Cerebellar nuclear complex (tissue), 1 donor: ENCODE results near the gene SATL1.
"Not testable (repeated sequence)": the region's sequence is repeated elsewhere in the genome, so short reads cannot be mapped to it uniquely, and the experiment has no call there.

Experiments
- DNase-seq, 2 experiments: peaks; one replicate each; lab custom pipeline; 2025; lab: John Stamatoyannopoulos, UW

SATL1 gene, protein sequence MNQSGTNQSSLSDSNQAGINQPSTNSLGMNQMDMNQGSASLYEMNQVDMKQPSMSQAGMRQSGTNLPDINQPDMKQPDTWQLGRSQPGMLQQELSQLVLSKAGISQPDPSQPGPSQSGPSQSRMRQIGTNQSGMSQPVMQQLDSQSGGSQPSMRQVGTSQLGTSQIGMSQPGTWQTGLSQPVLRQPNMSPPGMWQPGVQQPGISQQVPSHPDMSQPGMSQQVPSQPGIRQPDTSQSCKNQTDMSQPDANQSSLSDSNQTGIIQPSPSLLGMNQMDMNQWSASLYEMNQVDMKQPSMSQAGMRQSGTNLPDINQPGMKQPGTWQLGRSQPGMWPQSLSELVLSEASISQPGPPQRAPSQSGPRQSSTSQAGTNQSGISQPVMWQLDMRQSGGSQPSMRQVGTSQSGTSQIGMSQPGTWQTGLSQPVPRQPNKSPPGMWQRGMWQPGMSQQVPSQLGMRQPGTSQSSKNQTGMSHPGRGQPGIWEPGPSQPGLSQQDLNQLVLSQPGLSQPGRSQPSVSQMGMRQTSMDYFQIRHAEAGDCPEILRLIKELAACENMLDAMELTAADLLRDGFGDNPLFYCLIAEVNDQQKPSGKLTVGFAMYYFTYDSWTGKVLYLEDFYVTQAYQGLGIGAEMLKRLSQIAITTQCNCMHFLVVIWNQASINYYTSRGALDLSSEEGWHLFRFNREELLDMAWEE

DNA sequence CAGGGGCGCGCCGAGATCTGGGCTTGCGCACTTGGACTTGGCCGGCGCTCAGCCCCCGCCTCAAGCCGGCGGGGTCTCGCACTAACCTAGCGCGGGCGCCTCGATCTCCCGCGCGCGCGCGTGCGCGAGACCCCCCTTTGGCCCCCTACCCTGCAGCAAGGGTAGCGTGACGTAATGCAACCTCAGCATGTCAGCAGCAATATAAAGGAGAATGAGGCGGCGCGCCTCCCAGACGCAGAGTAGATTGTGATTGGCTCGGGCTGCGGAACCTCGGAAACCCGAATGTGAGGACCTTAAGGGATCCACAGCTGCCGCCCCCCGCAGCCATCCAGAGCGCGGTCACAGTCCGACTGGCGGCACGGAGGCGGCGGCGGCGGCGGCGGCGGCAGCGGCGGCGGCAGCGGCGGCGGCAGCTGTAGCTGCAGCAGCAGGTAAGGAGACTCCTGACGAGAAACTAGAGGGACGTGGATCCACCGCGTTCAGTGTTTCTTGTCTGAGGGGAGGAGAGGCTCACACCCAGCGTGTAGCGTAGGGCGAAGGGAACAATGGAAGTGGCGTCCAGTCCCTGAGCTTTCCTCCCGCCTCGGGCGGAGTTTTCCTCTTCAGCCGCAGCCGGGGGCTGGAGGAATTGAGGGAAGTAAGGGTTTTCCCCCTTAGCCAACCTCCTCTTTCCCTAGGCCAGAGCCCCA is at the start of gene SATL1, which contains the start of gene ZNF711:
TSS of gene SATL1 (minus strand) at position 19 of the 689 bp plus-strand sequence. CDS start 134,811 bp downstream, outside the sequence.
TSS of gene ZNF711 (plus strand) at position 231 of the 689 bp plus-strand sequence. CDS start 3,582 bp downstream, outside the sequence.
- DNase-seq: peak in 1 of 2 experiments; percentile 2

DNA sequence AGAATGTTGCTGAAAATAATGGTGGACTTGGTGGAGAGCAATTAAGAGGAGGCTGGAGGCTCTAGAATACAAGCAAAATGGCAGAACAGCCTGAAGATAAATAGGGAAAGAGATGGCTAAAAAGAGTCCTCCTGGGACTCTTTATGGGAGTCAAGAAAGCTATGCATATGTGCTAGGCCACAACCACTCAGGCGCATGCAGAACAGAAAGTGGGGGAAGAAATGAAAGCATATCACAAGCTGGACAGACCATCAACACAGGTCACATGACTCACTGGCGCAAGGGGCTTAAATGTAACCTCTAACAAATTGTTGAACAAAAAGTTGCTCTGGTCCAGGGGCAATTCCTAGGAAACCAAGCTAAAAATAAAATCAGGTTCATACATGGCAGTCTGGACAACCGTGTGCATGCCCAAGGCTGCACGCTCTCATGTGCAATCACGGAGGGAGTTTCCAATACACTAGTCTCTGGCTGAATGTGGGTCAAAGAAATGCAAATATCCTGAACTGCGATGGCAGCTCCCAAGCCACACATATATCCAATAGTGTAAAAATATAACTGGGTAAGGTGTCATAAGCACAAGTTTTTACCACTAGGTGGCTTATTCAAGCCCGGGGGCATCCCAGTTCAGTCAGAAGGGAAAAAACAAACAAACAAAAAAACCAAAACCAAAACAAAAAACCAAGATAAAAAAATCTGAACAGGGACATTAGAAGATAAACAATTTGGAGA is 45.6 kb upstream of the SATL1 start:
- no peak for DNase-seq

DNA sequence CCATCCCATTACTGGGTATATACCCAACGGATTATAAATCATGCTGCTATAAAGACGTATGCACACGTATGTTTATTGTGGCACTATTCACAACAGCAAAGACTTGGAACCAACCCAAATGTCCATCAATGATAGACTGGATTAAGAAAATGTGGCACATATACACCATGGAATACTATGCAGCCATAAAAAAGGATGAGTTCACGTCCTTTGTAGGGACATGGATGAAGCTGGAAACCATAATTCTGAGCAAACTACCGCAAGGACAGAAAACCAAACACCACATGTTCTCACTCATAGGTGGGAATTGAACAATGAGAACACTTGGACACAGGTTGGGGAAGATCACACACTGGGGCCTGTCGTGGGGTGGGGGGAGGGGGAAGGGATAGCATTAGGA is 41.7 kb upstream of the SATL1 start:
- not testable (repeated sequence) for DNase-seq

DNA sequence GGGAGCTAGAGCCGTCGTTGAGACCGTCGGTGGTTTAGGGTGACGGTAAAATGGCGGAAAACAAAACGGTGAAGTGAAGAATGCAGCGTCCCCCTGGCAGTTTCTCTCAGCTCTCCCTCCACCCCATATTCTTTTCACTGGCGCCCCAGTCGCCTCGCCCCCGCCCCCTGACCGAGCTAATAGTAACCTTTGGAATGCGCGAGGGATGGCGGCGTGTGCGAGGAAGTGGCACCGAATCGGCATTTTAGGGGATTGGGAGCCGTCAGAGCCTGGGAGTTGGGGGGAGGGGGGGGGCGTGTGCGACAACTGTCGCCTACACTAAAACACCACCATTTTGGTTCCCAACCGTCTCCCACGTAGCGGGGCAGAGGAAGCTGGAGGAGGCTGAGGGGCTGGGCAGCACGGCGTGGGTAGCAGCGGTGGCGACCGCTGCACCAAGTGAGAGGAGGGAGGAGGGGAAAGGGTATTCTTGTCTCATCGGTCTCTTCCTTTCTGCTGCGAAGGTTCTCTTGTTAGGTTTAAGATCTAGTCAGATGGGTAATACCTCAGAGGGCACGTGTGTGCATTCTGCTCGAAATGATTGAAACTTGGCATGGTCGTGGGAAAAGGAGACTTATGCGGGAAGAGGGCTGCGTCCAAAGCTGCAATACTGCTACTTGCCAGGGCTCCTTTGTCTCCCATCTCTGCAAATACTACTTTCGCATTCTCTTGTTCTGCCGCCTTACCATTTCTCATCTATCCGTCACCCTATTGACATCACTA is 1.1 kb upstream of the SATL1 start:
- no peak for DNase-seq

DNA sequence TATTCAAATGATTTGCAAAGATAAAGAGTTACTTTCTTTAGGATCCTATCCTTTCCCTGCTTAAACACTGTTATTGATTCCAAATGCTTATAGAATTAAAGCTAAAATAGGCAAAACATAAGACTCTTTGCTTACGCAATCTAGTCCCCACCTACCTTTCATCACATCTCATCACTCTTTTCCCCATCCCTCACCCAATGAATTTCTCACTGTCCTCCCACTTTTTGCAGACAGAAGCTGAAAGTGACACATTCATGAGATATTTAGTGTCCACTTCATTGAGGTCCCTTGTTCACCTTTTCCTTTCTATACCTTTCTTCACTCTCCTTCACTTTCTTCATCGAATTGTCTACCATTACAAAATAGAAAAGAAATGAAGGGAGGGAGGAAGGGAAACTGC is 424 bp downstream of the SATL1 start:
- no peak for DNase-seq

DNA sequence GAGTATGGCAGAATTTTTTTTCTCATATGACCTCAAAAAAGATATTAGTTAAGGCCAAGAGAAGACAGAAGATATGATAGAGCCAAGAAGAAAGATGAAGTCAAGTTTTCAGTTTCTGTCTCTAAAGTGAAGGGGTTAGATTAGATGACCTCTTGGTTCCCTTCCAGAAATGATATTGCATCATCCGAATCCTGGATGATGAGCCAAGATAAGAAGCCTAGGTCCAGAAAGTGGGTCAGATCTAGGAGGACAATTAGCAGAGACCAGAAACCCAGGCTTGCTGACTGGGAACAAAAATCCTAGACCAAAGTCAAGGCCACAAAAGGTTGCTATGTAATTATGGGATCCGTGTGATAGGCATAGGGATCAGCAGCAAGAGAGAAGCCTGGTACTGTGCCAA is 20.2 kb downstream of the SATL1 start:
- no peak for DNase-seq

GRCh38 chrX:85221361-85221760 is 22.2 kb downstream of the SATL1 start:
- no peak for DNase-seq

- no peak for DNase-seq
Measured at GRCh38 chrX:85215946-85216345, 27.6 kb downstream of the SATL1 start.

- DNase-seq: no peak
Measured at GRCh38 chrX:85213792-85214530, 29.6 kb downstream of the SATL1 start.

DNA sequence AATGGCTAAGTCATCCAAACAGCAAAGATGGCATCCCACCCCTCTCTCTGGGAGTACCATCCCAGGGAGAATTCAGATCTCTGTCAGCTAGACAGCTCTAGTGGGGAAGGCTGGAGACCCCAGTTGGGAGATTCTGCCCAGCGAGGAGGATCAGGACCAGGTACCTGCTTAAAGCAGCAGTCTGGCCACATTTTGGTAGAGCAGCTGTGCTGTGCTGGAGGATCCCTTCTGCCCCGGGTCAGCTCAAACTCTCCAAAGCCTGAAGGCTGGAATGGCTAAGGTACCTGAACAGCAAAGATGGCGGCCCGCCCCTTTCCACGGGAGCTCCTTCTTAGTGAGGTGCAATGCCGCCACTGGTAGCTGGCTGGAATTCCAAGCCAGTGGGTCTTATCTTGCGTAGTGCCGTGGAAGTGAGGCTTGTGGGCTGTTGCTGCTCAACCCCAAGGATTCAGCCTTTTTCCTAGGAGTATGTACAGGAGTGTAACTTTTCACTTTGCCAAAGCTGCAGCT is 40.1 kb downstream of the SATL1 start:
- DNase-seq: no peak

- DNase-seq: no peak
Measured at GRCh38 chrX:85196319-85196718, 47.3 kb downstream of the SATL1 start.

GRCh38 chrX:85159644-85160043 is 83.9 kb downstream of the SATL1 start:
- no peak for DNase-seq

- no peak for DNase-seq
Measured at GRCh38 chrX:85140964-85141363, 102.6 kb downstream of the SATL1 start.

- DNase-seq: no peak
Measured at GRCh38 chrX:85139422-85139821, 104.2 kb downstream of the SATL1 start.

DNA sequence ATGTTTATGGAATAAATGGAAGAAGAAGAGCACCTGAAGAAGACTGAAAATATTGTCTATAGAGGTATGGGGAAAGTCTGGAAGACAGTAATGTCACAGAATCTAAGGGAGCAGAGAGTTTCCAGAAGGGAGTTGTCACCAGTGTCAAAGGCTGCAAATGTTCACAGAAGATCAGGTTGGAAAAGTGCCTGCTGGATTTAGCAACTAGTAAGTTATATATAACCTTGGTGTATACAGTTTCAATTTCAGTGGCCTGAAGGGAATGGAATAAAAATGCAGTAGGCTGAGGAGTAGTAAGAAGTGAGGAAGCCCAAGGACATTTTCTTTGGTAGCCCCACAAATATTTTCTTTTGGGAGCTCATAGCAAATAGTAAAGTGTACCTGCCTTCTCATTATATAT is 107.2 kb downstream of the SATL1 start:
- DNase-seq: no peak

GRCh38 chrX:85115252-85115651 is 128.3 kb downstream of the SATL1 start:
- DNase-seq: no peak

DNA sequence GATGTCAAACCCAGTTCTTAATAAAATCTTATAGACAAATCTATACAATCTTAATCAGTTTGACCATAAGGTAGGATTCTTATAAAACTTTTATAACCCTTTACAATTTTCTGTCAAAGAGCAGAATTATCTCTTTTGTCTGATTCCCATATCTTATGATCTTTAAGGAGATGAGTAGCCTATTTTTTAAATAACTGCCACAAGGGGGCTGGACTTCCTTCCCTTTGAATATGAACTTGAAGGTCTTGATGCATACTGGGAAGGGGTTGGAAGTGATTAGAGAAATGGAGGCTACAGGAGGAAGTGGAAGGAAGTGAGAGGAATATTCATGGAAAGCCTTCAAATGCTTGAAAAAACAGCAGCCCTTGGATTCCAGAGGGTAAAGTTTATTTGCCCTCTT is 128.8 kb downstream of the SATL1 start:
- DNase-seq: no peak

- no peak for DNase-seq
Measured at GRCh38 chrX:85114171-85114570, 129.4 kb downstream of the SATL1 start.

- no peak for DNase-seq
Measured at GRCh38 chrX:85113746-85114145, 129.8 kb downstream of the SATL1 start.

- no peak for DNase-seq
Measured at GRCh38 chrX:85112293-85112692, 131.3 kb downstream of the SATL1 start.
